Liver (tissue), 9 donors: Measurements from ENCODE around the gene RAF1. TPM values are rescaled to one million over a fixed set of nuclear protein-coding genes. Genes with fewer than 3 reads are reported as not detected.
A peak's percentile ranks its signal among the peaks of the same experiment; 100 is the strongest.
"Not testable (repeated sequence)": the region's sequence is repeated elsewhere in the genome, so short reads cannot be mapped to it uniquely, and the experiment has no call there.

Experiments
- DNase-seq: peaks from one replicate; pipeline ENCODE4 v3.0.0-alpha.2; 2017; ENCODE audit warnings: low spot score
- H3K27ac ChIP-seq, 2 donors: one replicate each; pipeline ENCODE4 v1.7.0; 2013; ENCODE audit warnings: inconsistent platforms in 2 of 2, low read length in 2 of 2, control low read depth in 1 of 2, low read depth in 1 of 2, mild to moderate bottlenecking in 1 of 2
- H3K27me3 ChIP-seq, 4 donors: one replicate each; pipeline versions ENCODE4 v1.6.1 to v1.7.0; 2013; ENCODE audit warnings: low read length in 3 of 4, inconsistent platforms in 1 of 4, mild to moderate bottlenecking in 1 of 4, moderate library complexity in 1 of 4; ENCODE audit not compliant: control insufficient read depth in 4 of 4, insufficient read depth in 4 of 4
- H3K36me3 ChIP-seq, 4 donors: one replicate each; pipeline versions ENCODE4 v1.6.1 to v1.7.0; 2013; ENCODE audit warnings: low read length in 3 of 4, mild to moderate bottlenecking in 3 of 4, low read depth in 1 of 4, moderate library complexity in 1 of 4; ENCODE audit not compliant: control insufficient read depth in 4 of 4, insufficient read depth in 3 of 4
- H3K4me1 ChIP-seq, 4 donors: one replicate each; pipeline versions ENCODE4 v1.6.1 to v1.7.0; 2013; ENCODE audit warnings: low read length in 3 of 4, mild to moderate bottlenecking in 3 of 4, moderate library complexity in 1 of 4; ENCODE audit not compliant: control insufficient read depth in 4 of 4, insufficient read depth in 4 of 4
- H3K4me3 ChIP-seq, 3 donors: one replicate each; pipeline versions ENCODE4 v1.6.1 to v1.7.0; 2013; ENCODE audit warnings: low read length in 3 of 3, control low read depth in 1 of 3, low read depth in 1 of 3, mild to moderate bottlenecking in 1 of 3
- H3K9ac ChIP-seq, 2 donors: one replicate each; pipeline ENCODE4 v1.7.0; 2013; ENCODE audit warnings: low read length in 2 of 2, mild to moderate bottlenecking in 2 of 2, moderate library complexity in 2 of 2, control low read depth in 1 of 2, low read depth in 1 of 2
- H3K9me3 ChIP-seq, 4 donors: one replicate each; pipeline versions ENCODE4 v1.6.1 to v1.7.0; 2013; ENCODE audit warnings: low read length in 3 of 4; ENCODE audit not compliant: control insufficient read depth in 4 of 4
- FOXA1 ChIP-seq: IDR thresholded peaks from 2 replicates; pipeline ENCODE4 v1.6.1; 2016; ENCODE audit warnings: antibody characterized with exemption
- GABPA ChIP-seq, 2 donors: IDR thresholded peaks in 1 of 2; conservative IDR thresholded peaks in 1 of 2; 2 replicates each; pipeline ENCODE4 v1.6.1; 2016; ENCODE audit warnings: antibody characterized with exemption in 2 of 2, mild to moderate bottlenecking in 1 of 2, moderate library complexity in 1 of 2
- RAD21 ChIP-seq, 2 donors: IDR thresholded peaks; 2 replicates each; pipeline ENCODE4 v1.6.1; 2016; ENCODE audit warnings: antibody characterized with exemption in 2 of 2, mild to moderate bottlenecking in 2 of 2
- SP1 ChIP-seq: IDR thresholded peaks from 2 replicates; pipeline ENCODE4 v1.6.1; 2018; ENCODE audit warnings: antibody characterized with exemption, mild to moderate bottlenecking
- TAF1 ChIP-seq: conservative IDR thresholded peaks from 2 replicates; pipeline ENCODE4 v1.6.1; 2016; ENCODE audit warnings: antibody characterized with exemption, mild to moderate bottlenecking
- YY1 ChIP-seq: IDR thresholded peaks from 2 replicates; pipeline ENCODE4 v1.6.1; 2016; ENCODE audit warnings: antibody characterized with exemption, mild to moderate bottlenecking
- WGBS: extraction: QIAGEN DNeasy Blood & Tissue Kit; methylation state at CpG from one replicate; pipeline ENCODE4 v1.1.7; 2013; 5-methylcytosine and 5-hydroxymethylcytosine counted together
- polyA plus RNA-seq, 2 donors: library from polyadenylated mRNA; stranded (reverse) in 1 of 2; unstranded in 1 of 2; fragments of 200-250 nt in 1 of 2; fragments of >200 nt in 1 of 2; fragmentation: Nextera tagmentation in 1 of 2; extraction: Ambion mirVana in 1 of 2; gene quantifications; one replicate each; pipeline versions ENCODE4 v1.2.1 to v1.2.3, GENCODE V29; 2013 to 2015
- total RNA-seq, 2 donors: library from RNA; depleted of rRNA; stranded (reverse); fragments of >200 nt; gene quantifications; one replicate each; pipeline ENCODE4 v1.2.3, GENCODE V29; 2014
- TF ChIP-seq, protein P1 (sequence below): IDR thresholded peaks from 2 replicates; pipeline ENCODE4 v1.6.1; 2016; ENCODE audit warnings: antibody characterized with exemption, mild to moderate bottlenecking
- TF ChIP-seq, protein P2 (sequence below): fragments of 150-350 bp; IDR thresholded peaks from 2 replicates; pipeline ENCODE4 v1.5.1; 2017; ENCODE audit warnings: improper control_type of control experiment, low read depth, low read length; ENCODE audit not compliant: missing input control
- donor health status: healthy.
- donor health status: healthy.
- donor health status: healthy.
- donor health status: healthy.
- donor health status: healthy.

RAF1 gene
- total and polyA plus RNA-seq, 4 donors = 44.3 to 92.3 (median 63.2) TPM

DNA sequence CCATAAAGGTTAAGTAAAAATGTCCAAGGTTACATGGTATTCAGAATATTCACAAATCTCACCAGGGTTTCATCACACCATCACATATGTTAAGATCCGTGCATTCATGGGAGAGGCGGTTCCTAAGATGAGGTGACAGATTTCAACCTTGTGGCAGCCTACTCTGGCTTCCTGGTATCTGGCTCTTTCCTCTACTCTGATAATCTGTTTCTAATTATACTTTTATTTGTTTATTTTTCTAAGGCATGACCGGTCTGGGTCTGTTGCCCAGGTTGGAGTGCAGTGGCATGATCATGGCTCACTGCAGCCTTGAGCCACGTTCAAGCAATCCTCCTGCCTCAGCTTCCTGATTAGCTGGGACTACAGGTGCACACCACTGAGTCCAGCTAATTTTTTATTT is 34.4 kb downstream of the RAF1 start (continued):
- TF ChIP-seq, protein P1, sequence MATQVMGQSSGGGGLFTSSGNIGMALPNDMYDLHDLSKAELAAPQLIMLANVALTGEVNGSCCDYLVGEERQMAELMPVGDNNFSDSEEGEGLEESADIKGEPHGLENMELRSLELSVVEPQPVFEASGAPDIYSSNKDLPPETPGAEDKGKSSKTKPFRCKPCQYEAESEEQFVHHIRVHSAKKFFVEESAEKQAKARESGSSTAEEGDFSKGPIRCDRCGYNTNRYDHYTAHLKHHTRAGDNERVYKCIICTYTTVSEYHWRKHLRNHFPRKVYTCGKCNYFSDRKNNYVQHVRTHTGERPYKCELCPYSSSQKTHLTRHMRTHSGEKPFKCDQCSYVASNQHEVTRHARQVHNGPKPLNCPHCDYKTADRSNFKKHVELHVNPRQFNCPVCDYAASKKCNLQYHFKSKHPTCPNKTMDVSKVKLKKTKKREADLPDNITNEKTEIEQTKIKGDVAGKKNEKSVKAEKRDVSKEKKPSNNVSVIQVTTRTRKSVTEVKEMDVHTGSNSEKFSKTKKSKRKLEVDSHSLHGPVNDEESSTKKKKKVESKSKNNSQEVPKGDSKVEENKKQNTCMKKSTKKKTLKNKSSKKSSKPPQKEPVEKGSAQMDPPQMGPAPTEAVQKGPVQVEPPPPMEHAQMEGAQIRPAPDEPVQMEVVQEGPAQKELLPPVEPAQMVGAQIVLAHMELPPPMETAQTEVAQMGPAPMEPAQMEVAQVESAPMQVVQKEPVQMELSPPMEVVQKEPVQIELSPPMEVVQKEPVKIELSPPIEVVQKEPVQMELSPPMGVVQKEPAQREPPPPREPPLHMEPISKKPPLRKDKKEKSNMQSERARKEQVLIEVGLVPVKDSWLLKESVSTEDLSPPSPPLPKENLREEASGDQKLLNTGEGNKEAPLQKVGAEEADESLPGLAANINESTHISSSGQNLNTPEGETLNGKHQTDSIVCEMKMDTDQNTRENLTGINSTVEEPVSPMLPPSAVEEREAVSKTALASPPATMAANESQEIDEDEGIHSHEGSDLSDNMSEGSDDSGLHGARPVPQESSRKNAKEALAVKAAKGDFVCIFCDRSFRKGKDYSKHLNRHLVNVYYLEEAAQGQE = peak; percentile 55
- no peak for TF ChIP-seq TAF1
- no peak for TF ChIP-seq GABPA (IDR thresholded peaks at IDR 0.05 in 1 of 2, conservative IDR thresholded peaks at IDR 0.05 in 1 of 2)
- peak; percentile 8 for TF ChIP-seq SP1

DNA sequence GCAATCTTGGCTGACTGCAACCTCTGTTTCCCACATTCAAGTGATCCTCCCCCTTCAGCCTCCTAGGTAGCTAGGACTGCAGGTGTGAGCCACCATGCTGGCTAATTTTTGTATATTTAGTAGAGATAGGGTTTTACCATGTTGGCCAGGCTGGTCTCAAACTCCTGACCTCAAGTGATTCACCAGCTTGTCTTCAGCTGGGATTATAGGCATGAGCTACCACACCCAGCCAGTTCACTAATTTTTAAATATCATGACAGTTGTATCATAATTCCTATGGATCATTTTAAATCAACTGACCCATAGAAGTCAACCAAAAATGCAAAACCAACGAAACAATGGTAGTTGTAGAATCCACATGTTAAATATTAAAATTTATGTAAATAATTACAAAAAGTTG is 35.1 kb downstream of the RAF1 start:
- H3K9ac ChIP-seq = no peak overlapping the region
- H3K9me3 ChIP-seq = no peaks in the 10 kb centered on the region
- H3K4me3 ChIP-seq = no peak overlapping the region
- H3K36me3 ChIP-seq = no peaks in the 10 kb centered on the region
- TF ChIP-seq YY1 (no peak), RAD21 (IDR thresholded peaks at IDR 0.05) (no peak)
- DNase-seq = no peak
- H3K27me3 ChIP-seq = no peaks in the 10 kb centered on the region
- peaks cover 8 to 45% (median 21%) of the 10 kb centered on the region in 4 donors for H3K4me1 ChIP-seq
- WGBS = 93% methylated on average over 1 of the region's 1 CpG
- no peak overlapping the region for H3K27ac ChIP-seq

DNA sequence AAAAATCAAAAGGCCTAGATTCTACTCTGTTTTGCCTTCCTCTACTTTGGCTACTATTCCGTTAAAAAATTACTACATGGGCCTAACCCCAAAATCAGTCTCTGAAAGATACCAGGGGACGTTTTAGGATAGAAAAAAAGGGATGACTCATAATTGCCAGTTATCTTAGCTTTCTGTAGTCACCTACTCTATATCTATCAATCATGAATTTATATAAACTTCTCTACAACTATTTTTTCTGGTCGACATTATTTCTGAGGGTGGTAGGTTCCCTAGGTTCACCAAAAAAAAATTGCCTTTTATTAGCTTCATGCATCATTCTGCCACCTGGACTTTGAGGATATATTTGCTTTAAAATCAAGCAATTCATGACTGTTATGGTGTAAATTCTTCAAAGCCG is 36.5 kb downstream of the RAF1 start:
- Histone ChIP-seq H3K27ac (peak overlapping the region in 1 of 2 donors; percentile 9), H3K9ac (no peak overlapping the region), H3K9me3 (no peaks in the 10 kb centered on the region), H3K4me1 (peaks cover 11 to 45% (median 30%) of the 10 kb centered on the region in 4 donors), H3K27me3 (no peaks in the 10 kb centered on the region), H3K4me3 (no peak overlapping the region), H3K36me3 (no peaks in the 10 kb centered on the region)
- WGBS = 77% methylated on average over 4 of the region's 4 CpGs
- TF ChIP-seq FOXA1 (no peak), RAD21 (IDR thresholded peaks at IDR 0.05) (no peak), YY1 (no peak)
- TF ChIP-seq, protein P2, sequence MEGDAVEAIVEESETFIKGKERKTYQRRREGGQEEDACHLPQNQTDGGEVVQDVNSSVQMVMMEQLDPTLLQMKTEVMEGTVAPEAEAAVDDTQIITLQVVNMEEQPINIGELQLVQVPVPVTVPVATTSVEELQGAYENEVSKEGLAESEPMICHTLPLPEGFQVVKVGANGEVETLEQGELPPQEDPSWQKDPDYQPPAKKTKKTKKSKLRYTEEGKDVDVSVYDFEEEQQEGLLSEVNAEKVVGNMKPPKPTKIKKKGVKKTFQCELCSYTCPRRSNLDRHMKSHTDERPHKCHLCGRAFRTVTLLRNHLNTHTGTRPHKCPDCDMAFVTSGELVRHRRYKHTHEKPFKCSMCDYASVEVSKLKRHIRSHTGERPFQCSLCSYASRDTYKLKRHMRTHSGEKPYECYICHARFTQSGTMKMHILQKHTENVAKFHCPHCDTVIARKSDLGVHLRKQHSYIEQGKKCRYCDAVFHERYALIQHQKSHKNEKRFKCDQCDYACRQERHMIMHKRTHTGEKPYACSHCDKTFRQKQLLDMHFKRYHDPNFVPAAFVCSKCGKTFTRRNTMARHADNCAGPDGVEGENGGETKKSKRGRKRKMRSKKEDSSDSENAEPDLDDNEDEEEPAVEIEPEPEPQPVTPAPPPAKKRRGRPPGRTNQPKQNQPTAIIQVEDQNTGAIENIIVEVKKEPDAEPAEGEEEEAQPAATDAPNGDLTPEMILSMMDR = no peak
- no peak for DNase-seq

DNA sequence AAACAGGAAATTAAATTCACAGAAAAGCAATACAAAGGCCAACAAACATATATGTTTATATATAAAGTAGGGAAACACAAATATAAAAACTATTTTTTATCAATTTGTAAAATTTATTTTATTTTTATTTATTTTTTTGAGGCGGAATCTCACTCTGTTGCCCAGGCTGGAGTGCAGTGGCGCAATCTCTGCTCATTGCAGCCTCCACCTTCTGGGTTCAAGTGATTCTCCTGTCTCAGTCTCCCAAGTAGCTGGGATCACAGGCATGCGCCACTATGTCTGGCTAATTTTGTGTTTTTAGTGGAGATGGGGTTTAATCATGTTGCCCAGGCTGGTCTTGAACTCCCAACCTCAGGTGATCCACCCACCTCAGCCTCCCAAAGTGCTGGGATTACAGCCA is 39.0 kb downstream of the RAF1 start:
- H3K4me1 ChIP-seq = peaks cover 20 to 54% (median 38%) of the 10 kb centered on the region in 4 donors
- not testable (repeated sequence) for H3K36me3 ChIP-seq, H3K9me3 ChIP-seq, H3K4me3 ChIP-seq, H3K9ac ChIP-seq, H3K27me3 ChIP-seq, H3K27ac ChIP-seq, DNase-seq
- 95% methylated on average over 3 of the region's 3 CpGs for WGBS
